Mesenchymal stem cell (in vitro differentiated cells and primary cell): ENCODE measurements around the gene UNC13A.

Experiments
- DNase-seq: peaks from one replicate; pipeline ENCODE4 v3.0.0-alpha.2; 2013
- H2AFZ ChIP-seq: one replicate; pipeline ENCODE4 v1.6.1; 2013; ENCODE audit warnings: low read depth, mild to moderate bottlenecking, control low read depth, inconsistent platforms, low read length, moderate library complexity
- H2AK5ac ChIP-seq: 2 replicates; pipeline ENCODE4 v1.6.1; 2013; ENCODE audit warnings: low read length, moderate library complexity, mild to moderate bottlenecking, inconsistent platforms; ENCODE audit not compliant: severe bottlenecking
- H2BK120ac ChIP-seq: one replicate; pipeline ENCODE4 v1.6.1; 2013; ENCODE audit warnings: low read depth, mild to moderate bottlenecking, inconsistent platforms, low read length, moderate library complexity
- H2BK12ac ChIP-seq, 2 experiments: one replicate each; pipeline ENCODE4 v1.6.1; 2013; ENCODE audit warnings: inconsistent platforms in 2 of 2, low read length in 2 of 2, mild to moderate bottlenecking in 2 of 2, moderate library complexity in 2 of 2, control low read depth in 1 of 2
- H2BK15ac ChIP-seq: one replicate; pipeline ENCODE4 v1.6.1; 2013; ENCODE audit warnings: mild to moderate bottlenecking, low read depth, inconsistent platforms; ENCODE audit not compliant: poor library complexity, severe bottlenecking
- H2BK5ac ChIP-seq: 2 replicates; pipeline ENCODE4 v1.6.1; 2013; ENCODE audit warnings: low read depth, mild to moderate bottlenecking, low read length, control low read depth, inconsistent platforms; ENCODE audit not compliant: poor library complexity, severe bottlenecking
- H3K14ac ChIP-seq, 2 experiments: one replicate each; pipeline ENCODE4 v1.6.1; 2013; ENCODE audit warnings: inconsistent platforms in 2 of 2, low read length in 2 of 2, control low read depth in 1 of 2, mild to moderate bottlenecking in 1 of 2, moderate library complexity in 1 of 2
- H3K18ac ChIP-seq, 2 experiments: one replicate each; pipeline ENCODE4 v1.6.1; 2013; ENCODE audit warnings: inconsistent platforms in 2 of 2, low read length in 2 of 2, control low read depth in 1 of 2, low read depth in 1 of 2, mild to moderate bottlenecking in 1 of 2
- H3K23ac ChIP-seq, 2 experiments: one replicate each; pipeline ENCODE4 v1.6.1; 2013; ENCODE audit warnings: inconsistent platforms in 2 of 2, low read length in 2 of 2, mild to moderate bottlenecking in 2 of 2, moderate library complexity in 2 of 2, control low read depth in 1 of 2
- H3K27ac ChIP-seq: 2 replicates; pipeline ENCODE4 v1.5.1; 2013; ENCODE audit warnings: mild to moderate bottlenecking, moderate library complexity, low read length, control low read depth, inconsistent platforms; ENCODE audit not compliant: poor library complexity, severe bottlenecking
- H3K27me3 ChIP-seq, 2 experiments: 2 replicates each; pipeline versions ENCODE4 v1.6.1 to v1.7.0; 2013; ENCODE audit warnings: low read length in 2 of 2, mild to moderate bottlenecking in 2 of 2, moderate library complexity in 2 of 2, control low read depth in 1 of 2, inconsistent platforms in 1 of 2; ENCODE audit not compliant: control insufficient read depth in 1 of 2, insufficient read depth in 1 of 2
- H3K36me3 ChIP-seq, 2 experiments: 2 replicates each; pipeline versions ENCODE4 v1.6.1 to v1.7.0; 2013; ENCODE audit warnings: low read length in 2 of 2, control low read depth in 1 of 2, inconsistent platforms in 1 of 2, low read depth in 1 of 2, mild to moderate bottlenecking in 1 of 2; ENCODE audit not compliant: insufficient read depth in 2 of 2, control insufficient read depth in 1 of 2
- H3K4ac ChIP-seq, 2 experiments: one replicate each; pipeline ENCODE4 v1.6.1; 2013; ENCODE audit warnings: inconsistent platforms in 2 of 2, low read length in 2 of 2, mild to moderate bottlenecking in 2 of 2, moderate library complexity in 2 of 2, control low read depth in 1 of 2, low read depth in 1 of 2
- H3K4me1 ChIP-seq: 2 replicates; pipeline ENCODE4 v1.6.1; 2013; ENCODE audit warnings: low read depth, low read length, control low read depth; ENCODE audit not compliant: control insufficient read depth, insufficient read depth
- H3K4me2 ChIP-seq: 2 replicates; pipeline ENCODE4 v1.6.1; 2013; ENCODE audit warnings: low read length, mild to moderate bottlenecking, inconsistent platforms; ENCODE audit not compliant: poor library complexity, severe bottlenecking
- H3K4me3 ChIP-seq, 2 experiments: 2 replicates each; pipeline versions ENCODE4 v1.5.1 to v1.7.0; 2013; ENCODE audit warnings: low read length in 2 of 2, mild to moderate bottlenecking in 2 of 2, control low read depth in 1 of 2, low read depth in 1 of 2; ENCODE audit not compliant: insufficient read depth in 1 of 2
- H3K79me1 ChIP-seq: replicated peaks from 2 replicates; pipeline ENCODE4 v1.6.1; 2013; ENCODE audit warnings: mild to moderate bottlenecking, control low read depth, low read length, inconsistent platforms; ENCODE audit not compliant: poor library complexity, severe bottlenecking
- H3K9ac ChIP-seq: 2 replicates; pipeline ENCODE4 v1.7.0; 2013; ENCODE audit warnings: mild to moderate bottlenecking, low read length, moderate library complexity
- H3K9me3 ChIP-seq: 2 replicates; pipeline ENCODE4 v1.7.0; 2013; ENCODE audit warnings: mild to moderate bottlenecking, low read length; ENCODE audit not compliant: control insufficient read depth
- H4K8ac ChIP-seq: one replicate; pipeline ENCODE4 v1.6.1; 2013; ENCODE audit warnings: inconsistent platforms, mild to moderate bottlenecking, low read length, moderate library complexity
- H4K91ac ChIP-seq: one replicate; pipeline ENCODE4 v1.6.1; 2013; ENCODE audit warnings: mild to moderate bottlenecking, low read length, inconsistent platforms
- WGBS: methylation state at CpG from one replicate; pipeline ENCODE4 v1.1.7; 2013; ENCODE audit warnings: mixed read lengths; 5-methylcytosine and 5-hydroxymethylcytosine counted together

Gene UNC13A

GRCh38 chr19:17645339-17645963 is 42.7 kb downstream of the UNC13A start:
- Histone ChIP-seq H3K14ac (no peak overlapping the region), H2BK15ac (no peak overlapping the region), H2BK120ac (no peak overlapping the region), H3K36me3 (no peaks in the 10 kb centered on the region), H4K8ac (no peak overlapping the region), H2BK12ac (no peak overlapping the region), H3K27me3 (peaks cover 0 to 57% of the 10 kb centered on the region in 2 experiments), H2BK5ac (no peak overlapping the region), H3K4me3 (no peak overlapping the region), H3K18ac (no peak overlapping the region), H3K9me3 (no peaks in the 10 kb centered on the region), H3K4ac (no peak overlapping the region), H2AFZ (no peak overlapping the region), H3K79me1 (no peaks in the 10 kb centered on the region), H4K91ac (no peak overlapping the region), H3K4me2 (no peak overlapping the region), H3K27ac (no peak overlapping the region), H3K9ac (no peak overlapping the region), H3K23ac (no peak overlapping the region), H3K4me1 (no peaks in the 10 kb centered on the region), H2AK5ac (no peak overlapping the region)
- no peak for DNase-seq
- 89% methylated on average over 20 of the region's 20 CpGs for WGBS

DNA sequence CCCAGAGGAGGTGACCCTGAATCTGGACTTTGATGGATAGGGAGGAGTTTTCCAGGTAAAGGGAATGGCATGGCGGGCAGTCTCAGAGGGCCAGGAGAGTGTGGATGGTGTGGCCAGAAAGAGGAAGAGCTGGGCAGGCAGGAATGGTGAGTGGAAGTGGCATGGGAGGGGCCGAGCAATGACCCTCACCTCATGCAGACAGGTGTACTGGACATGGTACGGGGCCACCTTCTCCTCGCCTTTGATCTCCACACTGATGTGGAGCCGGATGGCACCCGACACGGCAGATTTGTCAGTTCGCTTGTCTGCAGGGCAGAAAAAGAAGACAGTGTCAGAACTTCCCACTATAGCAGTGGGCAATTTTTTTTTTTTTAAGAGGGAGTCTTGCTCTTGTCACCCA is 45.5 kb downstream of the UNC13A start:
- Histone ChIP-seq H2AFZ (no peak overlapping the region), H3K14ac (no peak overlapping the region), H2BK15ac (no peak overlapping the region), H3K79me1 (no peaks in the 10 kb centered on the region), H3K4me2 (no peak overlapping the region), H2AK5ac (no peak overlapping the region), H3K4me1 (no peaks in the 10 kb centered on the region), H3K9me3 (no peaks in the 10 kb centered on the region), H2BK5ac (no peak overlapping the region), H3K4me3 (no peak overlapping the region), H3K18ac (no peak overlapping the region), H3K27me3 (peaks cover 9 to 50% of the 10 kb centered on the region in 2 experiments), H3K23ac (no peak overlapping the region), H2BK120ac (no peak overlapping the region), H4K91ac (no peak overlapping the region), H3K27ac (no peak overlapping the region), H4K8ac (no peak overlapping the region), H3K36me3 (no peaks in the 10 kb centered on the region), H3K4ac (no peak overlapping the region), H2BK12ac (no peak overlapping the region), H3K9ac (no peak overlapping the region)
- no peak for DNase-seq
- WGBS = 89% methylated on average over 8 of the region's 8 CpGs

DNA sequence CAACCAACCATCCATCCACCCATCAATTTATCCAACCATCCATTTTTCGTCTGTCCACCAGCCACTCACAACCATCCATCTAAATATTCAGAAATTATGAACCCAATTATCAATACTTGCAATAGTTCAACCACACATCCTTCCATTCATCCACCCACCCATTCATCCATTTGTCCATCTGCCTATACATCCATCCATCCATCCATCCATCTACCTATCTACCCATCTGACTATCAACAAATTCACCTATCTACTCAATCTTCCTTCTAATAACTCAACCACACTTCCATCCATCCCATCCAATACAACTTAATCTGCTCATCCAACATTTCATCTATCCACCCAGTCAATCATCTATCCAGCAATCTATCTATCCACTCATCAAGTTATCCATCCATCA is 46.3 kb downstream of the UNC13A start:
- no peak overlapping the region for H4K8ac ChIP-seq
- H3K27me3 ChIP-seq = peaks cover 9 to 46% of the 10 kb centered on the region in 2 experiments
- H2AK5ac ChIP-seq = no peak overlapping the region
- H2BK5ac ChIP-seq = no peak overlapping the region
- H3K4me2 ChIP-seq = no peak overlapping the region
- no peak overlapping the region for H3K18ac ChIP-seq
- H3K9ac ChIP-seq = no peak overlapping the region
- no peak overlapping the region for H3K23ac ChIP-seq
- H3K4me3 ChIP-seq = no peak overlapping the region
- no peaks in the 10 kb centered on the region for H3K36me3 ChIP-seq
- WGBS = 41% methylated on average over 1 of the region's 1 CpG
- H3K4me1 ChIP-seq = no peaks in the 10 kb centered on the region
- H2BK12ac ChIP-seq = no peak overlapping the region
- no peak overlapping the region for H2BK120ac ChIP-seq
- H3K14ac ChIP-seq = no peak overlapping the region
- H4K91ac ChIP-seq = no peak overlapping the region
- H2BK15ac ChIP-seq = no peak overlapping the region
- no peaks in the 10 kb centered on the region for H3K79me1 ChIP-seq
- no peak overlapping the region for H2AFZ ChIP-seq
- DNase-seq = no peak
- no peaks in the 10 kb centered on the region for H3K9me3 ChIP-seq
- H3K27ac ChIP-seq = no peak overlapping the region
- H3K4ac ChIP-seq = no peak overlapping the region

DNA sequence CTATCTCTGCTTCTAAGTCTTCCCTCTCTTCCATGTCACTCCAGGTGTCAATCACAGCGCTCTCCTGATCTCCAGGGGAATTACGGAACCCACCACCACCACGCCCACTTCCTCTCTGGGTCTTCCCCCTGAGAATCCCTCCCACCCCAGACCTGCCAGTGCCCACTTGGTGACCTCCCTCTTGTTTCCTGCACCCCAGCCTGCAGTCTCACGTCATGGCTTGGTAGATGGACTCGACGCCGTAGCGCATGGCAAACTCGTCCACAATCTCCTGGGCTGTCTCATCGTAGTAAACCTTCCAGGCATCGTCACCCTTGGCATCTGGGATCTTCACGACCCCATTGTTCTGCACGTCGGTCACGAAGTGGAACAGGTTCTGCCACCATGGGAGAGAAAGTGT is 47.0 kb downstream of the UNC13A start:
- Histone ChIP-seq H2AK5ac (no peak overlapping the region), H3K4me3 (no peak overlapping the region), H2BK12ac (no peak overlapping the region), H2AFZ (no peak overlapping the region), H3K23ac (no peak overlapping the region), H2BK120ac (no peak overlapping the region), H2BK15ac (no peak overlapping the region), H3K4me1 (no peaks in the 10 kb centered on the region), H3K79me1 (no peaks in the 10 kb centered on the region), H3K18ac (no peak overlapping the region), H3K9me3 (no peaks in the 10 kb centered on the region), H4K8ac (no peak overlapping the region), H3K14ac (no peak overlapping the region), H3K27ac (no peak overlapping the region), H4K91ac (no peak overlapping the region), H3K4ac (no peak overlapping the region), H3K9ac (no peak overlapping the region), H3K4me2 (no peak overlapping the region), H3K36me3 (no peaks in the 10 kb centered on the region), H2BK5ac (no peak overlapping the region), H3K27me3 (peaks cover 9 to 45% of the 10 kb centered on the region in 2 experiments)
- DNase-seq = no peak
- 90% methylated on average over 15 of the region's 15 CpGs for WGBS
